Activated CD8-positive, alpha-beta T cell treated with anti-CD3 and anti-CD28 coated beads for 36 hours (primary cell): ENCODE results near the gene PTPN18. TPM values are rescaled to one million over a fixed set of nuclear protein-coding genes. Genes with fewer than 3 reads are reported as not detected.

Source experiments
- ATAC-seq: fragments of 200-7000 bp; cut with Tn5 transposase; one replicate; pipeline ENCODE4 v1.10.0; 2021; ENCODE audit warnings: mild to moderate bottlenecking, moderate library complexity
- CTCF ChIA-PET: fragments of 350-600 bp; sonication (Branson Sonifier 250); formaldehyde crosslinking; loops from one replicate; lab custom pipeline; 2021; ENCODE audit warnings: antibody characterized with exemption; lab: Charles Lee
- POLR2A ChIA-PET: fragments of 350-600 bp; sonication (Branson Sonifier 250); formaldehyde crosslinking; loops from one replicate; lab custom pipeline; 2021; ENCODE audit warnings: antibody characterized with exemption; lab: Charles Lee
- DNase-seq: peaks from one replicate; pipeline ENCODE4 v3.0.0-alpha.2; 2020
- H3K27ac Mint-ChIP-seq: one replicate; pipeline ENCODE4 v1.8.0; 2021; ENCODE audit warnings: mild to moderate bottlenecking, mixed read lengths
- H3K27me3 Mint-ChIP-seq: one replicate; pipeline ENCODE4 v1.8.0; 2021; ENCODE audit warnings: mixed read lengths
- H3K36me3 Mint-ChIP-seq: one replicate; pipeline ENCODE4 v1.8.0; 2021; ENCODE audit warnings: low read depth, mixed read lengths
- H3K4me1 Mint-ChIP-seq: one replicate; pipeline ENCODE4 v1.8.0; 2021; ENCODE audit warnings: low read depth, mixed read lengths
- H3K4me3 Mint-ChIP-seq: one replicate; pipeline ENCODE4 v1.8.0; 2021; ENCODE audit warnings: mild to moderate bottlenecking, moderate library complexity, mixed read lengths
- H3K9me3 Mint-ChIP-seq: one replicate; pipeline ENCODE4 v1.8.0; 2021; ENCODE audit warnings: mixed read lengths
- intact Hi-C: fragments of 100-400 bp; cut with micrococcal nuclease; formaldehyde crosslinking; loops from one replicate; pipeline ENCODE4 v1.10.0; 2022
- total RNA-seq, 2 experiments: library from RNA; stranded (reverse); gene quantifications; one replicate each; pipeline ENCODE4 v1.2.3, GENCODE V29; 2021
- TF ChIP-seq, protein P1 (sequence below): fragments of 200-600 bp; IDR thresholded peaks from one replicate; pipeline ENCODE4 v1.8.0; 2022; ENCODE audit warnings: antibody characterized with exemption, mild to moderate bottlenecking

Gene PTPN18
- total RNA-seq, 2 experiments from 2014 or later = 32.9 to 35.4 TPM

DNA sequence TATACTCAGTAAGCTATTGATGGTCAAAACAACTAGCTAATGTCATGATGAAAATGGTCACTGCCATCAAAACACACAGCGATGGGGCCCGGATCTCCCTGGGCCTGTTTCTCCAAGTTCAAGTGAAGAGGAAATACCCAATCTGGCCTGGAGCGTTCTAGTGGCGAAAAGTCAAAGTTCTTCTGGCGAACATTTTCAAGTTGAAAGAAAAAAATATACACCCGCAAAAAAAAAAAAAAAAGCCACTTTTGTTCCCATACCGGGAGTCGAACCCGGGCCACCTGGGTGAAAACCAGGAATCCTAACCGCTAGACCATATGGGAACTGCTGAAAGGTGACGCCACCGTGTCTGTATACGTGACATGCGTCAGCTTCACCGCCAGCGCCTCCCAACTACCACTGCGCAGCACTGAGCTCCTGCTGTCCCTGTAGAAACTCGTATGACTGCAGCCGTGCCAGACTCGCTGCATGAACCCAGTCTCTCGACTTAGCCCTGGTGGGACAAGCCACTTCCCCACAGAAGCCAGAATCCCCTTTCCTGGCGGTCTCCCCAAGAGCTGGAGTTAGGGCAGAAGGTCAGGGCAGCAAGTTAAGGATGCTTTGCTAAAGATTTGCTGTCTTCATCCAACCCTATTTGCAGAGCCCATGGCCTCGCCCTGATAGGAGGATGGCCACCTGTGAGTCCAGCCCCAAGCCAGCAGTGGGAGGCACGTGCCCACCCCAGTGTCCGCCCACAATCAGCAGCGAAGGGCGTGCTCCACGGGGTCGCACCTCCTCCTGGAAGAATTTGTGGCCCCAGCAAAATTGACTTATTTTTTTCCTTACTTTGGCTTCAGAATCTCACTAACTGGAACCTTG is 18.8 kb upstream of the PTPN18 start:
- H3K9me3 Mint-ChIP-seq = no peaks in the 10 kb centered on the region
- H3K4me1 Mint-ChIP-seq = peaks cover 21% of the 10 kb centered on the region
- ChIA-PET POLR2A (no interaction called here), CTCF (interaction anchor here (1.5 kb wide), 1 partner anchor 414 kb away, joined by 3 read pairs; no protein-coding TSS in a partner anchor)
- H3K36me3 Mint-ChIP-seq = peaks cover 4% of the 10 kb centered on the region
- peak; percentile 76 for DNase-seq
- peak overlapping the region; percentile 58 for H3K27ac Mint-ChIP-seq
- peak; percentile 15 for ATAC-seq
- H3K27me3 Mint-ChIP-seq = peaks cover 3% of the 10 kb centered on the region
- intact Hi-C loops = loop anchor here (5.0 kb wide), 1 partner anchor 155 kb away; the partner anchor contains the start of genes MZT2B and SMPD4
- H3K4me3 Mint-ChIP-seq = peak overlapping the region; percentile 33
- TF ChIP-seq, protein P1, sequence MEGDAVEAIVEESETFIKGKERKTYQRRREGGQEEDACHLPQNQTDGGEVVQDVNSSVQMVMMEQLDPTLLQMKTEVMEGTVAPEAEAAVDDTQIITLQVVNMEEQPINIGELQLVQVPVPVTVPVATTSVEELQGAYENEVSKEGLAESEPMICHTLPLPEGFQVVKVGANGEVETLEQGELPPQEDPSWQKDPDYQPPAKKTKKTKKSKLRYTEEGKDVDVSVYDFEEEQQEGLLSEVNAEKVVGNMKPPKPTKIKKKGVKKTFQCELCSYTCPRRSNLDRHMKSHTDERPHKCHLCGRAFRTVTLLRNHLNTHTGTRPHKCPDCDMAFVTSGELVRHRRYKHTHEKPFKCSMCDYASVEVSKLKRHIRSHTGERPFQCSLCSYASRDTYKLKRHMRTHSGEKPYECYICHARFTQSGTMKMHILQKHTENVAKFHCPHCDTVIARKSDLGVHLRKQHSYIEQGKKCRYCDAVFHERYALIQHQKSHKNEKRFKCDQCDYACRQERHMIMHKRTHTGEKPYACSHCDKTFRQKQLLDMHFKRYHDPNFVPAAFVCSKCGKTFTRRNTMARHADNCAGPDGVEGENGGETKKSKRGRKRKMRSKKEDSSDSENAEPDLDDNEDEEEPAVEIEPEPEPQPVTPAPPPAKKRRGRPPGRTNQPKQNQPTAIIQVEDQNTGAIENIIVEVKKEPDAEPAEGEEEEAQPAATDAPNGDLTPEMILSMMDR = no peak

DNA sequence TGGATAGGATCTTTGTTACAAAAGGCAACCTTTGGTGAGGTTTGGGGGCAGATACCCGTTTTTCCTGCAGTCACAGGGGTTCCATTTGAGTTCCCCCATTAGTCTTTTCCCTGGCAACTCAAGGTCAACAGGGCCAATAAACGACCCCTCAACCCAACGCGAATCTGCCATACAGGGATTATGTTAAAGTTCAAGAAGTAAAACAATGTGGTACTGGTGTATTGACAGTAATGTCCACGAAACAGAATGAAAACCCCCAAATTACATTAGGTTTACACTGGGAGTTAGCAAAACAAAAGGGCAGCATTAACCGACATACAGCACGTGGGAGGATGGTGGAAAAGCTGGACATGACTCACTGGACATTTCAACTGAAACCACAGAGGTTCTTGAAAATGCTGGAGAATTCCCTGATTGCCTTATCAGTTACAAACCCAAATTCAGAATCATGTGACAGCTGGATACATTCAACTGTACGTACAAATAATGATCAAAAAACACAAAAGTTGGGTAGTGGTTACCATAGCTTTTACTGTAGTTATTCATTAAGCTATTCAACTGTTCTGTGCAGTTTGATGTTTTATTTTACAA is 18.0 kb upstream of the PTPN18 start:
- H3K27ac Mint-ChIP-seq = peak overlapping the region; percentile 8
- ChIA-PET CTCF (interaction anchor here (1.3 to 1.5 kb wide), 2 partner anchors 53 to 415 kb away, joined by 3 read pairs; no protein-coding TSS in a partner anchor), POLR2A (interaction anchor here (1.4 kb wide), 1 partner anchor 35 kb away, joined by 3 read pairs; no protein-coding TSS in a partner anchor)
- no peaks in the 10 kb centered on the region for H3K9me3 Mint-ChIP-seq
- DNase-seq (no peak), ATAC-seq (no peak)
- H3K4me1 Mint-ChIP-seq = peaks cover 15% of the 10 kb centered on the region
- TF ChIP-seq, protein P1 = no peak
- H3K4me3 Mint-ChIP-seq = no peak overlapping the region
- peaks cover 6% of the 10 kb centered on the region for H3K36me3 Mint-ChIP-seq
- H3K27me3 Mint-ChIP-seq = no peaks in the 10 kb centered on the region
- intact Hi-C loops = loop anchor here (5.0 kb wide), 1 partner anchor 156 kb away; the partner anchor contains the start of genes MZT2B and SMPD4

DNA sequence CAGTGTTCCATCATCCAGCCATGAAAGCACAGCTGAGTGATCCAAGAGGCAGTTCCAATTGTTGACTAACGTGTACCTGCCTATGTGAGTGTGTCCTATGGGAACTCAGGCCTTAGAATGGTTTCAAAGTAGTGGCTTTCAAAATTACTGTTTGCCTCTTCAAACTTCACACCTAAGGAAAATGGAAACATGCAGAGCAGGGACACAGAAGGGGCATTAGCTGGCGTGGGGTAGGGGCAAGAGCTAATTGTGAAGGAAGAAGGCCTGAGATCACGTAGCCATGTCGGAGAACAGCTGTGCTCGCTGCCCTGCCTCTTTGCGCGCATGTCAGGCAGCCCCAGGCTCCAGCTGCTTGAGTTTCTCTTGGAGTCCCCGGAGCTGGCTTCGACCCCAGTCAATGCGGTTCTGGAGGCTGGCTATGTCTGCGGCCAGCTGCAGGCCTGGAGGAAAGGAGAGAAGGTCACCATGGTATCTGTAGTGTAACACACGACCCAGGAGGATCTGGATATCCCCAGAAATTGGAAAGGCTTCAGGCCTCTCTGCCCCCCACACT is 17.0 kb upstream of the PTPN18 start:
- H3K36me3 Mint-ChIP-seq = peaks cover 10% of the 10 kb centered on the region
- no peak overlapping the region for H3K27ac Mint-ChIP-seq

DNA sequence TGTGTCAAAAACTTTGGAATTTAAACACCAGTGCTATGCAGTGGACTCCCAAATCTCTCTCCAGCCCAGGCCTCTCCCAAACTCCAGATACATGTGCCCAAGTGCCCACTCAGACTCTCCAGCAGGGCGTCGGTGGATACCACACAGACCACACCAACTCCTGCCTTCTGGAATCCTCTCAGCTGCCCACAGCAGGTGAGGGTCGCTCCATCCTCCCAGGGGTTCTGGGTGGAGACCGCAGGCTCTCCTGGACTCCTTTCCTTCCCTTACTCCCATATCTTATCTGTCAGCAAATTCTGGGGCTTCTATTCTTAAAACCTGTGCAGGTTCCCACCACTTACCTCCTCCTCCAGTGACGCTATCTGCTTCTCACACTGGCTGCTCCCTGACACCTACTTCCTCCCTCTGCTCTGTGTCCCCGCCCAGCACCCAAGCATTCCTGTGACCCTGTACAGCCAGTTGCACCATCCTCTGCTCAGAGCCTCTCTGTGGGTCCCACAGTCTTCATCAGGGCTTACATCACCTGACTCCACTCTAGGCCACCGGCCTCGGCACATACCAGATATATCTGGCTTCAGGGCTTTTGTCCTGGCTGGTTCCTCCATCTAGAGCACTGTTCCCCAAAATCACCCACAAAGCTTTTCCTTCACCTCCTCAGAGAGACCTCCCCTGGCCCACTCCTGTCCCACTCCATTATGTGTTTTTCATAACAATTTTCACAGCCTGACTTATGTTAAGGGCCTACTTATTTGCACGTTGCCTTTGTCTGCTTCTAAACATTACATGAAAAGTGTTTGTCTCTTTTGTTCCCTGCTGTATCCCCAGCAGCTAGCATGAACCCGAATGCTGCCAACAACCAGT is 15.7 kb upstream of the PTPN18 start:
- ATAC-seq (no peak), DNase-seq (no peak)
- CTCF ChIA-PET = interaction anchor here (2.8 to 3.7 kb wide), 2 partner anchors 8 to 33 kb away, joined by 18 to 34 read pairs; no protein-coding TSS in a partner anchor
- Mint-ChIP-seq H3K27ac (peak overlapping the region; percentile 3), H3K4me1 (peaks cover 19% of the 10 kb centered on the region), H3K4me3 (no peak overlapping the region), H3K36me3 (peaks cover 19% of the 10 kb centered on the region), H3K9me3 (no peaks in the 10 kb centered on the region), H3K27me3 (no peaks in the 10 kb centered on the region)
- POLR2A ChIA-PET = interaction anchor here (1.2 to 3.9 kb wide), 5 partner anchors 30 to 159 kb away, joined by 3 to 28 read pairs (median 4); partner anchors contain the start of gene SMPD4
- TF ChIP-seq, protein P1 = no peak
- intact Hi-C loops = loop anchor here (5.0 kb wide), 1 partner anchor 158 kb away; the partner anchor contains the start of genes MZT2B and SMPD4

More for the DNA sequence above, 17.0 kb upstream of the PTPN18 start:
- DNase-seq (no peak), ATAC-seq (no peak)
- H3K27me3 Mint-ChIP-seq = no peaks in the 10 kb centered on the region
- CTCF ChIA-PET = interaction anchor here (1.3 kb wide), 1 partner anchor 52 kb away, joined by 3 read pairs; no protein-coding TSS in a partner anchor
- intact Hi-C loops = loop anchor here (5.0 kb wide), 1 partner anchor 157 kb away; the partner anchor contains the start of genes MZT2B and SMPD4
- no peak overlapping the region for H3K4me3 Mint-ChIP-seq
- TF ChIP-seq, protein P1 = no peak
- no peaks in the 10 kb centered on the region for H3K9me3 Mint-ChIP-seq
- H3K4me1 Mint-ChIP-seq = peaks cover 15% of the 10 kb centered on the region
- POLR2A ChIA-PET = interaction anchor here (1.4 to 1.7 kb wide), 2 partner anchors 34 to 40 kb away, joined by 3 read pairs; no protein-coding TSS in a partner anchor
